PC-9 (cell line): Measurements from ENCODE around the gene PHC2.

Source experiments
- EZH2 ChIP-seq: fragments of 200-600 bp; sonication (generic); IDR thresholded peaks from 2 replicates; pipeline ENCODE4 v1.8.0; 2017; ENCODE audit warnings: antibody characterized with exemption, low read depth
- TF ChIP-seq, protein P1 (sequence below): fragments of 200-600 bp; sonication (generic); conservative IDR thresholded peaks from 2 replicates; pipeline ENCODE4 v1.6.1; 2017; ENCODE audit warnings: mixed run types, antibody characterized with exemption, mild to moderate bottlenecking, moderate library complexity

DNA sequence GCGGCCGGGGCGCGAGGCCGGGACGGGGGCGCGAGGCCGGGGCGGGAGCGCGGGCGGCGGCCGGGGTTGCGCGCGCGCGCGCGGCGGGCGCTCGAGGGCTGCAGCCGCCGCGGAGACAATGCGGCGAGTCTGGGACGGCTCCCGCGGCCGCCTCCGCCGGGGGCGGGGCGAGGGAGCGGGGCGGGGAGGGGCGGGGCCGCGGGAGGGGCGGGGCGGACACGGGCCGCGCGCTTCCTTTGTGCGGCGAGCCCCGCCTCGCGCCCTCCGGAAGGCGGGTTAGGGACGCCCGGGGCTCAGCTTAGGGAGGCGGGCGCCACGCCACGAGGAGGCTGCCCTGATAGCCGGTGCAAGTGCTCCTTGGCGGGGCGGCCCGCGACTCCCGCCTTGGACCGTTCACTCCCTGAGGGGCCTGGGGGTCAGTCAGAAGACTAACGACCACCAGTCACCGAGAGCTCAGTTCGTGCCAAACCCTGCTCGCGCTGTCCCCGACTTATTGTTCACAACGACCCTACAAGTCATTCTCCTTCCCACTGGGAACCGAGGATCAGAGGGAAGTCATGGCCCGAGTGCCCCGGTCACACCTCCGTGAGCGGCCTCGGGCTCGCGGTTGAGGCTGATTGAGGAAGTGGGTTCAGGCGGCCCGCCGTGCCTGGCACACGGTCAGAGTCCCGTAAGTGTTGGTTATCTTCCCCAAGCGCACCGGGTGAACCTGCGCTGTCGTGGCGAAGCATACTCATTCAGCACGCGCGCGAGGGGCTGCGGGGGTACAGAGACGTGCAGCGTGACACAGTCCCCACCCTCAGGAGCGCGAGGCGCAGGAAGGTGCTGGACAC is 80.9 kb downstream of the PHC2 start:
- TF ChIP-seq, protein P1, sequence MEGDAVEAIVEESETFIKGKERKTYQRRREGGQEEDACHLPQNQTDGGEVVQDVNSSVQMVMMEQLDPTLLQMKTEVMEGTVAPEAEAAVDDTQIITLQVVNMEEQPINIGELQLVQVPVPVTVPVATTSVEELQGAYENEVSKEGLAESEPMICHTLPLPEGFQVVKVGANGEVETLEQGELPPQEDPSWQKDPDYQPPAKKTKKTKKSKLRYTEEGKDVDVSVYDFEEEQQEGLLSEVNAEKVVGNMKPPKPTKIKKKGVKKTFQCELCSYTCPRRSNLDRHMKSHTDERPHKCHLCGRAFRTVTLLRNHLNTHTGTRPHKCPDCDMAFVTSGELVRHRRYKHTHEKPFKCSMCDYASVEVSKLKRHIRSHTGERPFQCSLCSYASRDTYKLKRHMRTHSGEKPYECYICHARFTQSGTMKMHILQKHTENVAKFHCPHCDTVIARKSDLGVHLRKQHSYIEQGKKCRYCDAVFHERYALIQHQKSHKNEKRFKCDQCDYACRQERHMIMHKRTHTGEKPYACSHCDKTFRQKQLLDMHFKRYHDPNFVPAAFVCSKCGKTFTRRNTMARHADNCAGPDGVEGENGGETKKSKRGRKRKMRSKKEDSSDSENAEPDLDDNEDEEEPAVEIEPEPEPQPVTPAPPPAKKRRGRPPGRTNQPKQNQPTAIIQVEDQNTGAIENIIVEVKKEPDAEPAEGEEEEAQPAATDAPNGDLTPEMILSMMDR: no peak
- no peak for TF ChIP-seq EZH2
